GM18498 (cell line): ENCODE data around the gene GTPBP4.
A peak's percentile ranks its signal among the peaks of the same experiment; 100 is the strongest.

Experiments
- ATAC-seq: cut with Tn5 transposase; IDR thresholded peaks from one replicate; pipeline ENCODE4 v1.9.1; 2021; ENCODE audit warnings: mild to moderate bottlenecking, moderate library complexity; ENCODE audit not compliant: unreplicated experiment

The GTPBP4 gene

DNA sequence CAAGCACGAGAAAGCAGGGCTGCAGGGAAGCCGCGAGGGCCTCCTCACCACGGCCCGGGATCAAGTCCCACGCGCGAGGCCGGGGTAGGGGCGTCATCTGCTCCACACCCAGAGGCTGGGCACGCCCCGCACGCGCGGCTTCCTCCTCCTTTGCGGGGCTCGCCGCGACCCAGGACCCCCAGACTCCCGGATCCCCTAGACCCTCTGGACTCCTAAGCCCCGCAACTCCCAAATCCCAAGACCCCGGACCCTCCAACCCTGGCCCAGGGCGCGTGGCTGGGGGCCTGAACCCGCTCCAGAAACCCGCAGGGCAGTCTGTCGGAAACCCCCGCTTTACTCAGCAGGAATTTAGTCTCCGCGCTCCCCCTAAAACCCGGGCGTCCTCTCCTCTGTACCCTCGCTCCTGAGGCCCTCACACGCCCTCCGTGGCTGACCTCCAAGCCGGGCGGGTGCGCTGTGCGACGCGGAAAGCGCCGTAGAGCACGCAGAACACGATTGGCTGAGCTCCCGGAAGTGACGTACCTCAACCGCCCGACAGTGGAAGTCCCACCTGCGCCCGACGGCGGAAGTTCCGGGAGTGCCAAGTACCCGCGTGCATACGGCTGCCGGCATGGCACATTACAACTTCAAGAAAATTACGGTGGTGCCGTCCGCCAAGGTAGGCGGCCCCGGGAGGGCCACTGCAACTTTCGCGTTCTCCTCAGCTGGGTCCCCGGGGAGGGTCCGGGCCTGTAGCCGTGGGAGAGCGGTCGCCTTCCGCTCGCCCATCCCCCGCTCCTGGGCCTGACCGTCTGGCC lies at the start of gene GTPBP4:
Gene GTPBP4, plus strand, starts transcription at position 565 of the 797 bp plus-strand sequence. Its CDS starts 46 bp downstream, at position 611.
- peak; percentile 95 for ATAC-seq

DNA sequence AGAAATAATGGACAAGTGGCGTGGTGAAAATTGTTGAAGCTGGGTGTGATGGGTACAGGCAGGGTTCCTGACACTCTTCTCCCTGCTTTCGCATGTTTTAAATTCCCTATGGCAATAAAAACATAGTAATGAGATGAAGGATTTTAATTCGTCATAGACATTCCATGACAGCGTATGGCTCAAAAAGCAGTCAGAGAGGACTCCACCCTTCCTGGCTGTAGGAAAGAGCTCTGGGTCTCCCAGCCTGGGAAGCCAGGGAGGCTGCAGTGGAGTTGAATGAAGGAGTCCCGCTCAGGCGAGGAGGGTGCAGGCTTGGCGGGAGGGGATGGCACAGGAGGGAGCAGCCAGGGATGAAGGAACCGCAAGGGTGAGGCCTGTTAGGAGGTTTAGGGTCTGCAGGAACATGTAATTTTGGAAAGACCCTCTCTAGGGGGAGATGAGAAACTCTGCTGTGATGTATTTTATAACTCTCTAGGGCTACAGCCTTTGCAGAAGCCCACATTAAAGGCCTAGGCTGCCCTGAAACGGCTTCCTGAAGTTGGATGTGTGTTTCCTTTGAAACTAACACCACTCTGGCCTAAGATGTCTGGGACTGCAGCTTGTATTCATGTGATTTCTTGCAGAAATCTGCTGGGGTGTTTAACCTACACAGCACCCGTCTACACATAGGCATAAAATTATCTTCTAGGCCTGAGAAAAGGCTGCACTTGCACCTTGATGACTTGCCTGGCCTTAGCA lies 49.1 kb upstream of the GTPBP4 start:
- no peak for ATAC-seq

DNA sequence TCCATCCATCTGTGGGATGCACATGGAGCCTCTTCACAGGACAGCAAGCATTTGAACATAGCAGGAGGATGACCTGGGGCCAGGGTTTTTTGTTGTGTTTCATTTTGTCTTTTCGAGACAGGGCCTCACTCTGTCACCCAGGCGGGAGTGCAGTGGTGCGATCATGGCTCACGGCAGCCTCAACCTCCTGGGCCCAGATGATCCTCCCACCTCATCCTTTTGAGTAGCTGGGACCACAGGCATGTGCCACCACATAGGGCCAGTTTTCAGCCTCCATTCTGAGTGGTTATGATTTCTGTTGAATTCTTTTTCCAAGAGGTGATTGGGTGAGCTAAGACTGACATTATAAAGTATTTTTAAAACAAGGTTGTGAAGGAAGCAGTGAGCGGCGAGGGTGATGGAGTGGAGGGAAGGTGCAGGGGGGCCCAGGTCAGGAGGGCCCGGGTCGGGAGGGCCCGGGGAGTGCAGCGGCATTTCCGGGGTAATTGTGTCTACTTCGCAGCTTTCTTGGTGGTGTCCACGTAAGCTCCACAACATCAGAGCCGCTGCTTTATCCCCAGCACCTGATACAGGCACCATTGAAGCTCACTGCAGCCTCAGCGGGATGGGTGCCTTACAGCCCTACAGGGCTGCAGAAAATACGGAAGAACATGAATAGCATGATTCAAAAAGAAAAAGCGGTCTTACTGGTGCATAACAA lies 44.8 kb upstream of the GTPBP4 start:
- peak; percentile 58 for ATAC-seq

DNA sequence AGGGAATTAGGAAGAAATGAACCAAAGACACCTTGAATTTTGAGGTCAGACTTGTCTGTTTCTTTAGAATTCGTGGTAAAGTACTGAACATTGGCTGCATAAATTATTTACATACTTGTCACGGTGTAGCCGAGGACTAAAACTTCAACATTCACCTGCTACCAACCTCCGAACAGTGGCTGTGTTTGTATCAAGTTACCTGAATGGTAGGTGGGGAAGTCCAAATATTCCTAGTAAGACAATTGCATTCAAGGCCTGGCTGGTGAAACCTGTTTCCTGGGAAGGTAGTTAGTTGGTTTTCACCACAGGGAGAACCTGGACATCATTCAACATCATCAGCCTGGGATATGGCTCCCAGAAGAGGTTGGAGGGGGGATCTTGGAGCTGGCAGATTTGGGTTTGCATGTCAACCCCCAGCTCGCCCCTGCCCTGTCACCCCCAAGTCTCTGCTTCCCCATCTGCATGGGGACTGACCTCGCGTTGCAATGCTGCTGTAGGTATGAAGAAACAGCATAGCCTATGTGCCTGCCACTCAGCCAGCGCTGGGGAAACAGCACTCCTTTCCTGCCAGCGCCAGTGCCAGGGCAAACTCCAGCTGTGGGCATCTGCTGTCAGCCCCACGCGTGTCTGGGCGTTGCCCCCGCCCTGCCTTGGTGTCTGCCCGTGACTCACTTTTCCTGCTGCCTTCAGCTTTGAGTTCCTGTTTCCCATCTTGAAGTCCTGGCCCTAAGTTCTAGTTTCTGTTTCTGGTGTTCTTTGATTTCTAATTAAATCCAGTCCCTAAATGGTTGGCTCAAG lies 44.0 kb upstream of the GTPBP4 start:
- ATAC-seq: peak; percentile 39

DNA sequence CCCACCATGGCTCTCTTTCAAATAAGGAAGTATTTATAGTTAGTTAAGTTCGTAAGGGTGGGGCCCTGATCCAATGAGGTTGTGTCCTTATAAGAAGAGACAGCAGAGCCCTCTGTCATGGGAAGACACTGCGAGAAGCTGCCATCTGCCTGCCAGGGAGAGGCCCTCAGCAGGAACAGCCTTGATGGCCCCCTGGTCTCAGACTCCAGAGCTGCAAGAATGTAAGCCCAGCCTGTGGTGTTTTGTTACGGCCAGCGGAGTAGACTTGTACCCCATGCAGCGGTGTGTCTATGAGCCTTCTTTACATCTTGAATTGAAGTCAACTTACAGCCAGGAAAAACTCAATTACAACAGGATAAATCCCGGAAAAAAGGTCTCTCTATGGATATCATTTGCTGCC lies 42.5 kb upstream of the GTPBP4 start:
- ATAC-seq: no peak

DNA sequence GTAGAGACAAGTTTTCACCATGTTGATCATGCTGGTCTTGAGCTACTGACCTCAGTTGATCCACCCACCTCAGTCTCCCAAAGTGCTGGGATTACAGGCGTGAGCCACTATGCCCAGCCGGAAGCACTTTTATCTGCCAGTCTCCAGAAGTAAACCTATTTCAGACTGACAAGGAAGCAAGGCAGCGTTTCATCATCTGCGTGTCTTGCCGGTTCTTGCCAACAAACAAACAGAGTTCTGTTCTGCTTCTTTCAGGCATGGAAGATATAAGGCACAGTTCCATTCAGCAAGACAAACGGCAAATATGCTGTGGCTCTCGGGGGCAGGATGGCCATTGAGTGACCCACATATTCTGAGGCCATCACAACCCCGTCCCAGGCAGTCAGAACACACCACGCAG lies 41.2 kb upstream of the GTPBP4 start:
- ATAC-seq: no peak

DNA sequence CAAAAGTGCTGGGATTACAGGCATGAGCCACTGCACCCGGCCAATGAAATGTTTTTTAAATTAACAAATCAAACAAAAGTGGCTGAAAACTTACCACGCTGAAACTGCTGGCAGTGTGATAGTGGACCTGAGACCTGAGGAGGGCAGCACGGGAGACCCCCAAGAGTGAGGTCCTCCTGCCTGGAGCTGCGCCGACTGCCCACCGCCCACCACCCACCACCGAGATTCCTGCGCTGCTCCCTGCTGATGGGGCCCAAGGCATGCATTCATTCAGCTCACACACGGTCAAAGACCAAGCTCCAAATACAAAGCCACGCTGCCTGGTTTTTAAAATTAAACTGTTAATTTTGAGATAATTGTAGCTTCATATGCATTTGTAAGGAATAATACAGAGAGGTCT lies 40.4 kb upstream of the GTPBP4 start:
- ATAC-seq: no peak

DNA sequence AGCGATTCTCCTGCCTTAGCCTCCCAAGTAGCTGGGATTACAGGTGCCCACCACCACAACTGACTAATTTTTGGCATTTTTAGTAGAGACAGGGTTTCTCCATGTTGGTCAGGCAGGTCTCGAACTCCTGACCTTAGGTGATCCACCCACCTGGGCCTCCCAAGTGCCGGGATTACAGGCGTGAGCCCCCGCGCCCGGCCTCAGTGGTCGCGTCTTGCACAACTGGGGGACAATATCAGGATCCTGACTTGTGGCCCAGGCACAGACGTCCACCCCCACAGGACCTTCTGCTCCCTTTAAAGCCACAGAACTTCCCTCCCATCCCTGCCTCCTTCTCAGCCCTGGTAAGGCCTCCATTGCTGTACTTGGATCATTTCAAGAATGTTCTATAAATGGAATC lies 39.9 kb upstream of the GTPBP4 start:
- ATAC-seq: no peak

DNA sequence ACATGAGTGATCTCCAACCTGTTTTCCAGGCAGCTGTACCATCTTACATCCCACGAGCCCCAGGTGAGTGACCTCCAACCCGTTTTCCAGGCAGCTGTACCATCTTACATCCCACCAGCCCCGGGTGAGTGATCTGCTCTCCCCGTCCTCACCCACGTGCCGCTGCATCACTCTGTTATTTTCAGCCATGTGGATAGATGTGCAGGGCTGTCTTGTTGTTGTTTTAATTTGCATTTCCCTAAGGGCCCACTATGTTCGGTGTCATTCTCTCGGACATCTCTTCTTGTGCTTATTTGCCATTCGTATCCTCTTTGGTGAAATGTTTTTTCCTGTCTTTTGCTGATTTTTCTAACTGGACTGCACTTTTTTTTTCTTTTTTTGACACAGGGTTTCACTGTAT lies 38.8 kb upstream of the GTPBP4 start:
- ATAC-seq: no peak

DNA sequence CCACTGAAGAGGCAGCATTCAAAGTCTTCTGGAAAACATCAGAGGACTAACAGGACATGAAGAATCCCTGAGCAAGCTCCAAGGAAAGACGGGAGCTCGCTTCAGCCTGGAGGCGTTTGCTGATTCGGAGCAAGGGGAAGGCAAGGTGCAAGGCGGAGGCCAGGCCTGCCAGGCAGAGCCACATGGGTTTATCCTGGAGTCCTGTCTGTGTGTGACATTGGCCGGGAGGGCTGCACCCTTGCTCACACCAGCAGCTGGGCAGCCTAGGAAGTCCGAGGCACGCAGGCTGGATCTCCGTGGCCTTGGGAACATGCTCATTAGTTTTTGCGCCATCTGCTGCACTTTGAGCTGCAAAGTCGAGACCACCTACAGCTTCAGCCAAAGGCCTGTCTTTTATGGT lies 34.4 kb upstream of the GTPBP4 start:
- ATAC-seq: no peak

DNA sequence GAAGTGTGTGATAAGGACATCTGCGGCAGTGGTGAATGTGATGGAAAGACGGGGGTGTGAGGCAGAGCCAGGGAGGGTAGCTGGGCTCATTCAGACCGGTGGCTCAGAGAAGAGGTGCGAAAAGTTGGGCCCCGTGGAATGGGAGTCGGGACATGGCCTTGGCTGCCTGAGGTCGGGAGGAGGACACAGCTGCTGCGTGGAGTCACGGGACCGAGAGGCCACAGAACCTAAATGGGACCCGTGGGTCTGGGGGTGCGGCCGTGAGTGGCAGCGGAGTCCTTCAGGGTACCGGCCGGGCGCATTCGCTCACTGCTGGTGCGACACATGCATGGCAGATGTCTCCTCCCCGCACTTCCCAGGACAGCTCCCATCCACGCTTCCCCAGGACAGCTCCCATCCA lies 33.8 kb upstream of the GTPBP4 start:
- ATAC-seq: no peak

DNA sequence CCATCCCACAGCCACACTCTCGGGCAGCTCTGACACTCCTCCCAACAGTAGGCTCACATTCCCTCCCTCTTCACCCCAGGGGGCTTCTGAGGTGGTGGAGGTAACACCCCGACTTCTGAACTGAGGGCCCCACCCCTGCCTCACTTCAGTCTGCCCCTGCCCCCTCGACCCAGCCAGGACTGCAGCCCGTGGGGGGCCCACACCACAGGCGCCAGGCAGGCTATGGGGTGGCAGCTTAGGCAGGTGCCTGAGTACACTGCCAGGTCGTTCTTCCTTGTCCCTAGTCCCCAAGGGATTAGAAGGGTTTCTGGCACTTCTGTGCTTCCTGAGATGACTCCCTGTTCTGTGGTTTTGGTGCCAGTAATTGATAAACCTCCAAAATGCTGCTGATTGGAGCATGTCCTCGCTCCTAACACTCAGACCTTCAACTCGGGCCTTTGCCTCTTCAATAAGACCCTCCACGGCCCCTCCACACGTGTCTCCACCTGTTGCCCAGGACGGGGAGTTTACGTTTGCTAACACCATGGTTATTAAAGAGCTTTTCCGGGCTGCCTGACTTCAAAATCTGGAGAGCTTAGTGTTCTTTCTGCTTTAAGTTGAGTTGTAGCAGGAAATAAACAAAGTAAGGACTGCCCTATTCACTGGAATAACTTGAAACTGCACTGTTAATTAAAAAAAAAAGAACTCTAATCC lies 33.0 kb upstream of the GTPBP4 start:
- no peak for ATAC-seq

DNA sequence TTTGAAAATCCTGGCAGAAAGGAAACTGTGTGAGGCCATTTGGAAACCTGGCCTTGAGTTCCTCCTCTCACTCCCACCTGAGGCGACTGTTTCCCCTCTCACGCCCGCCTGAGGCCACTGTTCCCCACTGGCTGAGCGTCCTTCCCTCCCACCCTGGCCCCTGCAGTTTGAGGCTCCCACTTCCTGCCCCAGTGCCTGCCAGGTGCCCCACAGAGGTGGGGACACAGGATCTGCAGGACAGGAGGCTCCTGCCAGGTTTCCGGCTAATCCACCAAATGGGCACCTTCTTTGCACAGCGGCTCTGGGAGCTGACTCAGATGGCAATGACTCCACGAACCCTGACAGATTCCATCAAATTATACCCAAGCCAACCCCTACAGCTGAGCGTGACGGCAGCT lies 32.4 kb upstream of the GTPBP4 start:
- no peak for ATAC-seq

DNA sequence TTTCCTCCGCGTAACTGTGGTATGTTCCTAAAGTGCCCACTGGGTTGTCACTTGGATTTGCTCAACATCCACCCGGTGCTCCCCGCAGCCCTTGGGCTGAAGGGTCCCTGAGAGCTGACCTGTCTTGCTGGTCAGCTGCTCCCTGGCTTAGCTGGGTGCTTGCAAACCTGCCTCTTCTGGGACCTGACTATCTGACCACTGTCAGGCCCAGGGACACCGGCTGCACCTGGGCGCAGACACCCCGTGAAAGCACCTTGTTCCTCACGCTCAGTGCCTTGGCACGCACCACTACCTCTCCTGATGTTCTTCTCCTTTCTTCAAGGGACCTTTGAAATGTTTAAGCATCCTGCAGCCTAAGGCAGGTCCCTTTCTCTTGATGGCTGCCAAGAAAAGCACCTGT lies 30.1 kb upstream of the GTPBP4 start:
- ATAC-seq: no peak

DNA sequence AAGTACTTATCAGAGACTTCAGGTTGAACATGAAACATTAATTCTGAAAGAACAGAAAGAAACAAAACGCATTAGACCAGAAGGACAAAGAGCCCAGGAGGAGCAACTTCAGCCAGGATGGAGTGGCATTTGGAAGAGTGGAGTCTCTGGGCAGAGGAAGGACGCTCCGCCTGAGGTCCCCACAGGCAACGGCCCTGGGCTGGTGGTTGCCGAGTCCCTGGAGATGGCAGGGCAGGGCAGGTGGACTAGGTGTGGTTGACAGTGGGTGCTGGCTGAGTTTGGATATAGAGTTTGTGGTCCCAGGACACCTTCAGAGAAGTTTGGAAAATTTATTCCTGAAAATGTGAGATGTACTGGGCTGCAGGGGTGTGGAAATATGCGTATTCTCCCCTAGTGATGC lies 29.4 kb upstream of the GTPBP4 start:
- ATAC-seq: no peak

DNA sequence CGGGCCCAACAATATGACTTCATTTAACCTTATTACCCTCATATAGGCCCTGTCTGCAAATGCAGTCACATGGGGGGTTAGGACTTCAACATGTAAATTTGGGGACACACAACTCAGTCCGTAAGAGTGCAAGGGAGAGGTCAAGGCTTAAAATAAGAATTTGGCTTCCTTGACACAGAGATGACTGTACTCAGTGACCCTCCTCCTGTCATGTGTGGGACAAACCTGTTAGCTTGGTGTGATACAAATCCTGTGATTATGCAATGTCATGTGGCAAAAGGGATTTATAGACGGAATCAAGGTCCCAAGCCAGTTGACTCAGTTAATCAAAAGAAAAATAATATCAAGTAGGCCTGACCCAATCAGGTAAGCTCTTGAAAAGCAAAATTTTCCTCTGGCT lies 25.9 kb upstream of the GTPBP4 start:
- ATAC-seq: no peak

DNA sequence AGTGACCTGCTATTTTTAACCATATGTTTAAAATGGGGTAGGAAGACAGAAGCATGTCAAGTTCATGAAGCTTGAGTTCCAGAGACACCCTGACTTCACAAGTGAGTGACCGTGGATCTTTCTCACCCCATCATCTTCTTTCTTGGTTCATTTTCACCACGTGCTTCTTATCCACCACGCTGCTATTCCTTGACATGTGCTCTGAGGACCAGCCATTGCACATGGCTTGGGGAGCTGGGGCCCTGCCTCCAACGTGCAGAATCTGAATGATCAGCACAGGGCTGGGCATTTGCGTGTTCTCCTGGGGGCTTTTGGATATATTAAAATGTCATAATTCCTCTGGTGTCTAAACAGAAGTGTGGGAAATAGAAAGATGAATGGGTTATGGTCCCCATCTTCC lies 25.0 kb upstream of the GTPBP4 start:
- ATAC-seq: no peak

DNA sequence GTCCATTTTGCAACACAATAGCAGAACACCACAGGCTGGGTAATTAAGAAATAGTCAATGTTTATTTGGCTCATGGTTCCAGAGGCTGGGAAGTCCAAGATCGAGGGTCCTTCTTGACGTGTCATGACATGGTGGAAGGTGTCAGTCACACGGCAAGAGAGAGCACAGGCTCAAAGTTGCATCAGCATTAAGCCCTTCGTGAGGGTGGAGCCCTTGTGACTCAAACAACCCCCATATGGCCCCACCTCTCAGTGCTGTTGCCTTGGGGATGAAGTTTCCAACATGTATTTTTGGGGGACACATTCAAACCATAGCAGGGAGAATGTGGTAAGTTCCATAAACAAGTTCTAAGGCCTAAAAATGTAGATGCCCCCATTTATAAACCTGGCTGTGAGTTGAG lies 24.6 kb upstream of the GTPBP4 start:
- ATAC-seq: no peak

DNA sequence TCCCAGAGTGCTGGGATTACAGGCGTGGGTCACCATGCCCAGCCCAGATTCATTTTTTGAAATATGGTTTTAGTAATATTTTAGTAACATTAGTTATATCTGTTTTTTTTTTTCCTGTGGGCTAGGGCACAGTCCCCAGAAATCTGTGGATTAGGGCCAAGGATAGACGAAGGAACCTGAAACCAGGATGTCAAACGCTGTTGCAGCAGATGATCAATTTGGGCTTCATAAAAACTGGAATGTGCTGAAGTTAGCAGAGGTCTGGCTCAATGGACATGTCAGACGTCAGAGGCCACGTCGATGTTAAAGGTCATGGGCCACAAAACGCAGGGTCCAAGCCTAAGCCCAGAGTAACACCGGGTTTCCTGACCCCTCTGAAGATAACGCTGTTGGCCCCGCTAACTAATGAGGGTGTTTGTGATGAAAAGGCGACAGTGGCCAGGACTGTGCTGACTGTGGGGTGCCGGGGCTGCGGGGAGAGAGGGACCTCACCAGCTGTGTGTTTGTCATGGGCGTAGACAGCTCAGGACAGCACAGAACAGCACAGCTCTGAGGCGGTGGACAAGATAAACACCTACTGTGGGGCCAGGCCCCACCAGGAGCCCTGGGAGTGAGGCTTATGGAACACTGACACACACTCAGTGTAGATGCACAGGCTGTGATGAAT lies 23.8 kb upstream of the GTPBP4 start:
- ATAC-seq: no peak

DNA sequence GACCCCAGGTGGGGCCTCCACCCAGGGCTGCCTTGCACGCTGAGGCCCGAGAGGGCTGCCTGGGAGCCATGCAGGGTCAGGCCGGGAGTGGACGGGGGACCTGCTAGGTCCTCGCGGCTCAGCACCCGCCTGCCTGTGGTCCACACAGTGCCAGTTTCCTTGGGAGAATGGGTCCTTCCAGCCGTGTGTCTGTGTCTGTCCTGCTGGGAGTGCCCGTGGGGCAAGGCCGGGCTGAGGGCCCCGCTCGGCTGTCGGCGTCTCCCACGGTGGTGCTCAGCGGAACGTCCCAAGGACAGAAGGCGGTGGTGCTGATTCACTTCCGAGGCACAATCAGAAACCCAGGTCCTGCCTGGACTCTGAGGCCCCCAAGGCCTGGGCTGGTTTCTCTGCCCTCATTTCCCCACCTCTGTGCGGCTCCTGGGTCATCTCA lies 23.2 kb upstream of the GTPBP4 start:
- no peak for ATAC-seq
